SU-DHL-6 (cell line): ENCODE measurements around the gene KCNIP4.

ENCODE experiments used
- EZH2phosphoT487 ChIP-seq: fragments of 200-600 bp; sonication (generic), shearing (Covaris generic); conservative IDR thresholded peaks from 2 replicates; pipeline ENCODE4 v1.6.1; 2018; ENCODE audit warnings: mild to moderate bottlenecking, antibody characterized with exemption, low read length, moderate library complexity, mixed read lengths
- TF ChIP-seq, protein P1 (sequence below): fragments of 200-600 bp; sonication (generic); IDR thresholded peaks from one replicate; pipeline ENCODE4 v1.5.1; 2017; ENCODE audit warnings: antibody characterized with exemption, mild to moderate bottlenecking, low read length, moderate library complexity; ENCODE audit not compliant: insufficient read depth, poor library complexity, severe bottlenecking

DNA sequence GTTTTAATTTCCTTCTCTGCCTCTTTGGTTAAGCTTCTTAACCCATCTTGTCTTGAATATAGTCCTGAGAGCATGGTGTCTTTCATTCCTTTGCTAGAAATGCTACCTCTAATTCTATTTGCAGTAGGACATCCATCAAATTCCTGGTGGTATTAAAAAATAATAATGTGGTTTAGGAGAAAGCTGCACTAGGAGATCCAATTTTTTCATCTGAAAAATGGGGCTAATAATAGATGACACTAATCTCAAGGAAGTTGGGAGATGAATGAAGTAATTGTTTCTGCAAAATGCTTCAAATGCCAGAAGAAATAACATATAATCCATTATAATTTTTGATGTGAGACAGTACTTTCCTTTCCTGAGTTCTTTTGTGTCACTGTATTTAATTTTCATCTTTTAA lies 1053.4 kb downstream of the KCNIP4 start:
- TF ChIP-seq, protein P1, sequence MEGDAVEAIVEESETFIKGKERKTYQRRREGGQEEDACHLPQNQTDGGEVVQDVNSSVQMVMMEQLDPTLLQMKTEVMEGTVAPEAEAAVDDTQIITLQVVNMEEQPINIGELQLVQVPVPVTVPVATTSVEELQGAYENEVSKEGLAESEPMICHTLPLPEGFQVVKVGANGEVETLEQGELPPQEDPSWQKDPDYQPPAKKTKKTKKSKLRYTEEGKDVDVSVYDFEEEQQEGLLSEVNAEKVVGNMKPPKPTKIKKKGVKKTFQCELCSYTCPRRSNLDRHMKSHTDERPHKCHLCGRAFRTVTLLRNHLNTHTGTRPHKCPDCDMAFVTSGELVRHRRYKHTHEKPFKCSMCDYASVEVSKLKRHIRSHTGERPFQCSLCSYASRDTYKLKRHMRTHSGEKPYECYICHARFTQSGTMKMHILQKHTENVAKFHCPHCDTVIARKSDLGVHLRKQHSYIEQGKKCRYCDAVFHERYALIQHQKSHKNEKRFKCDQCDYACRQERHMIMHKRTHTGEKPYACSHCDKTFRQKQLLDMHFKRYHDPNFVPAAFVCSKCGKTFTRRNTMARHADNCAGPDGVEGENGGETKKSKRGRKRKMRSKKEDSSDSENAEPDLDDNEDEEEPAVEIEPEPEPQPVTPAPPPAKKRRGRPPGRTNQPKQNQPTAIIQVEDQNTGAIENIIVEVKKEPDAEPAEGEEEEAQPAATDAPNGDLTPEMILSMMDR, result no peak
- TF ChIP-seq EZH2phosphoT487, result no peak
